HG03039 (cell line): ENCODE results near the gene SPOCK1.

Experiments
- ATAC-seq: cut with Tn5 transposase; IDR thresholded peaks from one replicate; pipeline ENCODE4 v1.9.1; 2021; ENCODE audit warnings: mild to moderate bottlenecking, moderate library complexity; ENCODE audit not compliant: unreplicated experiment

Gene SPOCK1

GRCh38 chr5:137496919-137497318, 2.2 kb downstream of the SPOCK1 start:
- no peak for ATAC-seq

DNA sequence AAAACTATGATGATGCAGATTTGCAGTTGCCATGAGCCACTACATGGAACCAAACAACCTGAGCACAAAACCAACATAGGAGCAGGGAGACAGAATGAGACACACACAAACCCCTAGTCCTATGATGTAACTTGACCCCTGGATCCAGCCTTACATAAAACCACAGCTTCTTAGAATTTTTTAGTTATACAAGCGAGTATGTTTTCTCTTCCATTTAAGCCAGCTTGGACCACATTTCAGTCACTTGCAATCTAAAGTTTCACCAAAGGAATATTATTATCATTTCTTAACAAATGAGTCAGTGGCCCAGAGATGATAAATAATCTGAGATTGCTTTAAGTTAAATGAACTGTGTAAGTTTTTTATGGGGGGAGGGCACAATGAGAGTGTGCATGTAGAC, 6.8 kb downstream of the SPOCK1 start:
- ATAC-seq = no peak

GRCh38 chr5:137491121-137491520, 8.0 kb downstream of the SPOCK1 start:
- no peak for ATAC-seq

GRCh38 chr5:137490591-137490990, 8.5 kb downstream of the SPOCK1 start:
- no peak for ATAC-seq

GRCh38 chr5:137488974-137489373, 10.2 kb downstream of the SPOCK1 start:
- no peak for ATAC-seq

DNA sequence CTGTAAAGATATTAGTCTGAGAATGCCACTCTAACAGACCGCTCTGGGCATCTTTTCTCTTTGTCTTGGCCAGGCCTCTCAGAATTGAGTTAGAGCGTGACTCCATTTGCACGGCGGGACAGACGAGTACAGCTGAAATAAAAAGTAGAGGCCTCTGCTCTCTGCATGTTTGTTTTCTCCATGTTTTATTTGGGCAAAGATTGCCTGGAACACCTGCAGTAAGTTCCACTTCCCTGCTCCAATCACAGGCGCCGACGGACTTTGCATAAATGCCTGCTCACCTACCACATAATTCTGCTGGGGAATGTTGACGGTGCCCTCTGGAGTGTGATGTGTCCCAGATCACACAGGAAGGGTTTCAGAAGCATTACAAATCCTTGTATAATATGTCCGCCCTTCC, 10.6 kb downstream of the SPOCK1 start:
- ATAC-seq = no peak

GRCh38 chr5:137487600-137487999, 11.5 kb downstream of the SPOCK1 start:
- ATAC-seq = no peak

- no peak for ATAC-seq
Measured at GRCh38 chr5:137486707-137487106, 12.4 kb downstream of the SPOCK1 start.

DNA sequence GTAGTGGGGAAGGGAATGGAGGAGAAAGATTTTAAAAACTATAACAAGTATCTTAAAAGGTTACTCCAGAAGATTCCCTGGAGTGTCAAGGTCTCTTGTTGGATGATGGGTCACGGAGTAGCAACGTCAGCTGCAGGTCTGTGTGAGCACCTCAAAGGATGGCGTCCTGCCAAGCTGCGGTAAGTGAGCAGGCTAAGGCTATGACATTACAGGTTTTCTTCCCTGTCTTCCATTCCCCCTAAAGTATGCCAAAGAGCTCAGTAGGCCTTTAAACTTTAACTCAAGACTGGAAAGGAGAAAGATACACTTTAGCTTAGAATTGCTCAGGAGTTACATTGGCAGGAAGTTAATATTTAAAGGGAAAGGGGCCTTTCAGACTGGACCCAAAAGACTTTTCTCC, 17.5 kb downstream of the SPOCK1 start:
- no peak for ATAC-seq

DNA sequence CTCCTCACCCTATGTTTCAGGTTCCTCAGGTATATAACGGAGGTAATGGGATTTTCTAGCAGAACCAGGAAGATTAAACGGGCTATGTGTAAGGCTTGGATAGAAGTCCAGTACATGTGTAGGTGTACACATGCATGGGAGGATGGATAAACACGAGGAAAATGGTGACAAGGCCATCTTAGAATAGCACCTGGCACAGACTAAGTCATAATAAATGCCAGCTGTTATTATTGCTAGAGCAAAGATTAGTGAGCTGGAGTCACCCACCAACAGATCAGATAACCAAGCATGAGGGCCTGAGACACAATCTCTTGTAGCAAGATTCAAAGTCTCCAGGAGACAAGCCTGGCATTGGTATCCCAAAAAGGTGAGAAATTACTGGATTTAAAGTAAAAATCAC, 21.1 kb downstream of the SPOCK1 start:
- no peak for ATAC-seq

GRCh38 chr5:137470921-137471220, 28.3 kb downstream of the SPOCK1 start:
- ATAC-seq = no peak

DNA sequence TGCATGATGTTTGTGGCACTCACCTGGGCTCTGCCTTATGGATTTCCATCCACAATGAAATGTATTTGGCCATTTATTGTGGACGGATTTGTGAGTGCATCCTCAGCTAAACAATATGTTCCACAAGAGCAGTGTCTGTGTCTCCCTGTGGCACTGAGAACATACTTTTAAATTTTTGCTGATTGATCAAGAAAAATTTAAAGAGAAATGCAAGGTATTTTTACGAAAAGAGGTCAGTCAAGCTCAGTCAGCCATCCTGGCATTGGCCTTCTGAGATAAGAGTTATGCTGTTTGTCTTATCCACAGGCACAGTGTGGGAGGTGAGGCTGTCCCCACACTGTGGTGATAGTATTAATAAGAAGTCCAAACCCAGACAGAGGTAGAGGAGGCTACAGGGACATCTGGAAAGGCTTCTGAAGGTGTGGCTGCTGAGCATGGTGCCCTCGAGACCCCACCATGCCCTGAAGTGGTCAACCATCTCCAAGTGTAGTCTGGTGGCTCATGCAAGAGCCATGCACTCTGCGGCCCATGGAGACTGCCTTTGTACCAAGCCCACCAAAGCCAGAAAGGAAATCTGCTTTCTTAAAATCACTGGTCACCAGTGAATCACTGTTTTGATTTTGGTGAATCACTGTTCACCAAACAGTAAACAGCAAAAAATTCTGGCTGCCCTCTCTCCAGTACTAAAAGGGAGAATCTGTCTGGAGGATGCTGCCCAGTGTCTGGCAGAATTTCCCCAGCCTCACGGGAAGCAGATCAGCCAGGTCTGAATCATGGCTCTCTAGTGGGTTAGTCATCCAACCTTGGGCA, 28.8 kb downstream of the SPOCK1 start:
- no peak for ATAC-seq

DNA sequence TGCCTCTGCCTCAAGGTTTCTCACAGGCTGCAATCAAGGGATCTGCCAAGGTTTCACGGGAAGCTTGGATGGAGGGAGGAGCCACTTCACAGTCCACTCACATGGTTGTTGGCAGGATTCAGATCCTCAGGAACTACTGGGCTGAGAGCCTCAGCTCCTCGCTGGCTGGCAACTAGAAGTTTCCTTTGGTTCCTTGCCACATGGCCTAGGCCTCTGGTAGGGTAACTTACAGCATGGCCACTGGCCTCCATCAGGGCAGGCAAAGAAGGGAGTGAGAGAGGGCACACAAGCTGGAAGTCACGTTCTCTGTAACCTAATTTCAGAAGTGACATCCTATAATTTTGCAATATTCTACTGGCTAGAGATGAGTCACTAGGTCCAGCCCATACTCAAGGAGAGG, 32.2 kb downstream of the SPOCK1 start:
- no peak for ATAC-seq

DNA sequence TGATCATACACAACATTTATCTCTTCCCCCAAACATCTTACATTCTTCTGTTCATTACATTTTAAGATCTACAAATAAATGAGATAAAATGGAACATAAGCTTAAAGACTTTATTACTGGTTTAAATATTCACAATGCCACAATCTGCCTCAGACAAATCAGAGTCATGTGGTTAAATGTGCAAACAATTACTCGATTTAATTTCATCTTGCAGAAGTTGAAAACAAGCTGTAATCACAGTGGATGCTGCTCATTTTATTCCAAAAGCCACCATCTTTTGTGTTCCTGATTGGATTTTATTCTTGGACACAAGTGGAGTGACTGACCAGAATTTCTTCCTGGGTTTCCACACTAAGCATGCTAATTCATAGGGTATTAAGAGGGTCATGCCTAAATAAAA, 33.2 kb downstream of the SPOCK1 start:
- ATAC-seq = no peak

- ATAC-seq = no peak
Measured at GRCh38 chr5:137462816-137463520, 36.2 kb downstream of the SPOCK1 start.

- no peak for ATAC-seq
Measured at GRCh38 chr5:137462265-137462590, 36.9 kb downstream of the SPOCK1 start.

- no peak for ATAC-seq
Measured at GRCh38 chr5:137461391-137462264, 37.5 kb downstream of the SPOCK1 start.

DNA sequence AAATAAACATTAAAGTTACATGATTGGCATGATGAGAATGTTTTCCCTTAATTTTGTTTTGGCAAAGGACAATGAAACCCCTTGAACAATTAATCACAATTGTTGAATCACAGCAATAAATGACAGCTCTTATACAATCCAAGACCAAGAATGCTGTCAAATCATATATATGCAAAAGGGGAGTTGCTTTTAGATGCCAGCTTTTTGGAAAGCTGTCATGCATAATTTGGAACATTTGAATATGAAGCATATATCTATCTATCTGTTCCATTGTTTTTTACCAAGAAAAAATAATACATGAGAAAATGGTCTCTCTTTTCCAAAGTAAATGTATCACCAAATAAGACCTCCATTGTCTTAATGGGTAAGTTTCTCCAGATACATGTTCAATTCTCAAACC, 44.5 kb downstream of the SPOCK1 start:
- ATAC-seq = no peak

- ATAC-seq = no peak
Measured at GRCh38 chr5:137453483-137454080, 45.5 kb downstream of the SPOCK1 start.

- ATAC-seq = no peak
Measured at GRCh38 chr5:137450759-137451158, 48.4 kb downstream of the SPOCK1 start.

DNA sequence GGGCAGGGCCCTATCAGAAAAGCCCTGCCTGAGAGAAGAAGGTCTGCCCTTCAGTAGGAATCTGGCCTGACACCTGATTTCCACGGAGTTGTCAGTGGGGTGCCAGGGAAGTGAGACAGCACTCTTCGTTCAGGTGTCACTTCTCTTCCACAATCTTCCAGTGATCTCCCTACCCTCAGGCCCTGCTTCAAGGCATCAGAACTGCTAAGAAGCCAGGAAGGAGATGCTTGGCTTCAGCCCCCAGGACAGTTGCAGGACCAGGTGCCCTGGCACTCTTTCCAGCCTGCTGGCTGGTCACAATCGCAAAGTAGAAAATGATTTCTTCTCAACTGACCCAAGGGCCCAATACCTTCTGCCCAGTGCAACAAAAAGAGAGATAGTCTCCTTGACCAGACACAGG, 50.3 kb downstream of the SPOCK1 start:
- ATAC-seq = no peak
